Pancreas (tissue), 10 donors: ENCODE measurements around the gene THPO. TPM values are rescaled to one million over a fixed set of nuclear protein-coding genes. Genes with fewer than 3 reads are reported as not detected.

Experiments used
- ATAC-seq, 4 donors: fragments of 200-7000 bp; cut with Tn5 transposase; one replicate each; pipeline versions ENCODE4 v1.8.0 to v1.9.1; 2020; ENCODE audit warnings: mild to moderate bottlenecking in 4 of 4, moderate library complexity in 4 of 4
- DNase-seq, 6 donors: peaks; one replicate each; pipeline ENCODE4 v3.0.0-alpha.2; 2020
- FAIRE-seq: peaks from 2 replicates; lab custom pipeline; 2012; peaks lifted over from hg19 to GRCh38; lab: Jason Lieb, UNC
- H3K27ac ChIP-seq, 4 donors: fragments of 200-600 bp; sonication (generic); 1 replicate in 3 of 4; 2 replicates in 1 of 4; pipeline versions ENCODE4 v1.5.0 to v1.8.0; 2020
- H3K27me3 ChIP-seq, 4 donors: fragments of 200-600 bp; one replicate each; pipeline ENCODE4 v1.8.0; 2021
- H3K36me3 ChIP-seq, 3 donors: fragments of 200-600 bp; sonication (generic) in 1 of 3; one replicate each; pipeline versions ENCODE4 v1.5.0 to v1.8.0; 2020 to 2021
- H3K4me1 ChIP-seq, 3 donors: fragments of 200-600 bp; one replicate each; pipeline ENCODE4 v1.8.0; 2021
- H3K4me3 ChIP-seq, 4 donors: fragments of 200-600 bp; sonication (generic) in 2 of 4; one replicate each; pipeline versions ENCODE4 v1.5.0 to v1.8.0; 2020 to 2021
- H3K9me3 ChIP-seq, 4 donors: fragments of 200-600 bp; one replicate each; pipeline ENCODE4 v1.8.0; 2021
- WGBS, 2 donors: extraction: QIAGEN DNeasy Blood & Tissue Kit; methylation state at CpG; one replicate each; pipeline ENCODE4 v1.1.7; 2013; 5-methylcytosine and 5-hydroxymethylcytosine counted together
- intact Hi-C, 3 donors: fragments of 100-400 bp; cut with DNase I; formaldehyde crosslinking; loops; one replicate each; pipeline versions ENCODE4 v1.11.1 to v1.14.2; 2022
- polyA plus RNA-seq, 2 donors: library from polyadenylated mRNA; stranded (reverse); fragments of 200-250 nt; gene quantifications; one replicate each; pipeline ENCODE4 v1.2.3, GENCODE V29; 2013
- total RNA-seq, 6 donors: library from RNA; stranded (reverse); fragmentation: NEBNext Ultra II Directional in 4 of 6; extraction: Animal tissue kit (Norgen Biotek cat#: 25700) in 4 of 6; gene quantifications; one replicate each; pipeline versions ENCODE4 v1.2.1 to v1.2.4, GENCODE V29; 2021 to 2023
- TF ChIP-seq, protein P1 (sequence below), 4 donors: fragments of 200-600 bp; sonication (generic) in 3 of 4; IDR thresholded peaks; one replicate each; pipeline versions ENCODE4 v1.5.0 to v1.8.0; 2021; ENCODE audit warnings: antibody characterized with exemption in 4 of 4
- donor health status: healthy with polysubstance abuse.
- donor health status: DM: no; HTN: no; CAD: no; lungs with moderate emphysema.
- donor health status: DM: no; HTN: no; CAD: no.
- donor health status: control.
- donor health status: control.
- donor health status: Bipolar disorder and iron deficiency.
- donor health status: DM: yes; HTN: yes; CAD: no.
- donor health status: DM: no; HTN: no; CAD: no.
- donor health status: DM: no; HTN: no; CAD: no.
- donor health status: DM: yes; HTN: yes; CAD: no.

Gene THPO
- total and polyA plus RNA-seq, 8 donors: 0.28 to 1.3 (median 0.54) TPM; not detected in 1

DNA sequence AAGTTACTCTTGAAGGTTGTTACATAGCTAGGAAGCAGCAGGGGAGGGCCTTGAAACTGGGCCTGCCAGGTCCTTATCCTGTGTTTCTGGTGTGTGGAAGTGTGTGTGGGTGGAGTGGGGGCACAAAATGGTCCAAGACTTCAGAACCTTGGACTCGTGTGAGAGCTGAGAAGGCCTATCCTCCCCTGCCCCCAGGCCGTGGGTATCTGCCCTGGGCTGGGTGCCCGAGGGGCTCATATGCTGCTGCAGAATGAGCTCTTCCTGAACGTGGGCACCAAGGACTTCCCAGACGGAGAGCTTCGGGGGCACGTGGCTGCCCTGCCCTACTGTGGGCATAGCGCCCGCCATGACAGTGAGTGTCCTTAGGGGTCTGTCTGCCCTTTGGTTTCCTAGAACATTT lies 6.3 kb upstream of the THPO start:
- 82 to 86% methylated on average over 9 of the region's 9 CpGs for WGBS, 2 donors
- Histone ChIP-seq H3K27ac (no peak overlapping the region), H3K27me3 (no peaks in the 10 kb centered on the region), H3K9me3 (no peaks in the 10 kb centered on the region), H3K4me3 (no peak overlapping the region), H3K4me1 (peaks cover 0 to 3% (median 0%) of the 10 kb centered on the region in 3 donors), H3K36me3 (no peaks in the 10 kb centered on the region)
- DNase-seq: no peak
- intact Hi-C loops: loop anchor here in 1 of 3 donors (10.0 kb wide), 1 partner anchor 150 kb away; no protein-coding TSS in a partner anchor
- FAIRE-seq: no peak
- TF ChIP-seq, protein P1, sequence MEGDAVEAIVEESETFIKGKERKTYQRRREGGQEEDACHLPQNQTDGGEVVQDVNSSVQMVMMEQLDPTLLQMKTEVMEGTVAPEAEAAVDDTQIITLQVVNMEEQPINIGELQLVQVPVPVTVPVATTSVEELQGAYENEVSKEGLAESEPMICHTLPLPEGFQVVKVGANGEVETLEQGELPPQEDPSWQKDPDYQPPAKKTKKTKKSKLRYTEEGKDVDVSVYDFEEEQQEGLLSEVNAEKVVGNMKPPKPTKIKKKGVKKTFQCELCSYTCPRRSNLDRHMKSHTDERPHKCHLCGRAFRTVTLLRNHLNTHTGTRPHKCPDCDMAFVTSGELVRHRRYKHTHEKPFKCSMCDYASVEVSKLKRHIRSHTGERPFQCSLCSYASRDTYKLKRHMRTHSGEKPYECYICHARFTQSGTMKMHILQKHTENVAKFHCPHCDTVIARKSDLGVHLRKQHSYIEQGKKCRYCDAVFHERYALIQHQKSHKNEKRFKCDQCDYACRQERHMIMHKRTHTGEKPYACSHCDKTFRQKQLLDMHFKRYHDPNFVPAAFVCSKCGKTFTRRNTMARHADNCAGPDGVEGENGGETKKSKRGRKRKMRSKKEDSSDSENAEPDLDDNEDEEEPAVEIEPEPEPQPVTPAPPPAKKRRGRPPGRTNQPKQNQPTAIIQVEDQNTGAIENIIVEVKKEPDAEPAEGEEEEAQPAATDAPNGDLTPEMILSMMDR (IDR thresholded peaks at IDR 0.05): no peak
- ATAC-seq: no peak

DNA sequence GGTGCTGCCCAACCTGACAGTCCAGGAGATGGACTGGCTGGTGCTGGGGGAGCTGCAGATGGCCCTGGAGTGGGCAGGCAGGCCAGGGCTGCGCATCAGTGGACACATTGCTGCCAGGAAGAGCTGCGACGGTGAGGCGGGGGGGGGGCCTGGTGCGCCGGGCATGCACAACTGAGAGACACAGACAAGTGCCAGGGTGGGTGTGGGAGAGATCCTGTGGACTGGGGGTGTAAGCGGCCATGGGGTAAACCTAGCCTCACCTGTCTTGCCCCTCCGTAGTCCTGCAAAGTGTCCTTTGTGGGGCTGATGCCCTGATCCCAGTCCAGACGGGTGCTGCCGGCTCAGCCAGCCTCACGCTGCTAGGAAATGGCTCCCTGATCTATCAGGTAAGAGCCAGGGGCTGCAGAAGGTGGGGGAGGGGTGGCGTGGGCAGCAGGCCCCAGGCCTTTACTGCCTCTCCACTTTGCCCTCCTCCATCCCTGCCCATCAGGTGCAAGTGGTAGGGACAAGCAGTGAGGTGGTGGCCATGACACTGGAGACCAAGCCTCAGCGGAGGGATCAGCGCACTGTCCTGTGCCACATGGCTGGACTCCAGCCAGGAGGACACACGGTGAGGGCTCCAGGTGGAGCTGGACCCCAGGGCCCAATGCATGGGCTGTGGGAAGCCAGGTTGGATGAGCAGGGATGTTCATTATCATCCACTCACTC lies 5.2 kb upstream of the THPO start:
- FAIRE-seq (no peak), ATAC-seq (no peak), DNase-seq (peak in 1 of 6 donors; percentile 67)
- Histone ChIP-seq H3K27ac (no peak overlapping the region), H3K36me3 (no peaks in the 10 kb centered on the region), H3K4me3 (no peak overlapping the region), H3K27me3 (no peaks in the 10 kb centered on the region), H3K9me3 (no peaks in the 10 kb centered on the region), H3K4me1 (peaks cover 0 to 6% (median 0%) of the 10 kb centered on the region in 3 donors)
- TF ChIP-seq, protein P1 (IDR thresholded peaks at IDR 0.05): no peak
- WGBS, 2 donors: 92 to 98% methylated on average over 15 of the region's 15 CpGs
- intact Hi-C loops: loop anchor here in 1 of 3 donors (10.0 kb wide), 1 partner anchor 152 kb away; no protein-coding TSS in a partner anchor

DNA sequence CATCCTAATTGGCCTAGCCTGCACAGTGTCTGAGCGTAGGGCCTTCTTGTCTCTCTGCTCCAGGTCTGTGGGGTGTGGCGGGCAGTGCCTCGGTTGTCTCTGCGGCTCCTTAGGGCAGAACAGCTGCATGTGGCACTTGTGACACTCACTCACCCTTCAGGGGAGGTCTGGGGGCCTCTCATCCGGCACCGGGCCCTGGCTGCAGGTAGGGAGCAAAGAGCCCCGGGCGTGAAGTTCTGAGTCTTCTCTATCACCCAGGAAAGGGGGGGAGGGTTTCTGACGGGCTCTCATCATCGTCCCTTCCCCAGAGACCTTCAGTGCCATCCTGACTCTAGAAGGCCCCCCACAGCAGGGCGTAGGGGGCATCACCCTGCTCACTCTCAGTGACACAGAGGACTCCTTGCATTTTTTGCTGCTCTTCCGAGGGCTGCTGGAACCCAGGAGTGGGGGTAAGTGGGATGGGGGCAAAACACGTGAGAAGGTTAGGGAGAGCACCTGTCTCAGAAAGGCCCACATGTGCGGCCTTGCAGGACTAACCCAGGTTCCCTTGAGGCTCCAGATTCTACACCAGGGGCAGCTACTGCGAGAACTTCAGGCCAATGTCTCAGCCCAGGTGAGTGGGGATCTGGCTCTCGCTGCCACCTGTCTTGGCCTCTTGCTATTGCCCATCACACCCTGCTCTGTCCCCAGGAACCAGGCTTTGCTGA lies 4.5 kb upstream of the THPO start:
- Histone ChIP-seq H3K27me3 (no peaks in the 10 kb centered on the region), H3K9me3 (no peaks in the 10 kb centered on the region), H3K36me3 (no peaks in the 10 kb centered on the region), H3K27ac (no peak overlapping the region), H3K4me1 (peaks cover 6 to 11% (median 7%) of the 10 kb centered on the region in 3 donors), H3K4me3 (no peak overlapping the region)
- TF ChIP-seq, protein P1 (IDR thresholded peaks at IDR 0.05): no peak
- 93 to 96% methylated on average over 16 of the region's 16 CpGs for WGBS, 2 donors
- no peak for ATAC-seq
- intact Hi-C loops: loop anchor here in 1 of 3 donors (10.0 kb wide), 1 partner anchor 152 kb away; no protein-coding TSS in a partner anchor
- no peak for FAIRE-seq
- DNase-seq: peak in 1 of 6 donors; percentile 44

DNA sequence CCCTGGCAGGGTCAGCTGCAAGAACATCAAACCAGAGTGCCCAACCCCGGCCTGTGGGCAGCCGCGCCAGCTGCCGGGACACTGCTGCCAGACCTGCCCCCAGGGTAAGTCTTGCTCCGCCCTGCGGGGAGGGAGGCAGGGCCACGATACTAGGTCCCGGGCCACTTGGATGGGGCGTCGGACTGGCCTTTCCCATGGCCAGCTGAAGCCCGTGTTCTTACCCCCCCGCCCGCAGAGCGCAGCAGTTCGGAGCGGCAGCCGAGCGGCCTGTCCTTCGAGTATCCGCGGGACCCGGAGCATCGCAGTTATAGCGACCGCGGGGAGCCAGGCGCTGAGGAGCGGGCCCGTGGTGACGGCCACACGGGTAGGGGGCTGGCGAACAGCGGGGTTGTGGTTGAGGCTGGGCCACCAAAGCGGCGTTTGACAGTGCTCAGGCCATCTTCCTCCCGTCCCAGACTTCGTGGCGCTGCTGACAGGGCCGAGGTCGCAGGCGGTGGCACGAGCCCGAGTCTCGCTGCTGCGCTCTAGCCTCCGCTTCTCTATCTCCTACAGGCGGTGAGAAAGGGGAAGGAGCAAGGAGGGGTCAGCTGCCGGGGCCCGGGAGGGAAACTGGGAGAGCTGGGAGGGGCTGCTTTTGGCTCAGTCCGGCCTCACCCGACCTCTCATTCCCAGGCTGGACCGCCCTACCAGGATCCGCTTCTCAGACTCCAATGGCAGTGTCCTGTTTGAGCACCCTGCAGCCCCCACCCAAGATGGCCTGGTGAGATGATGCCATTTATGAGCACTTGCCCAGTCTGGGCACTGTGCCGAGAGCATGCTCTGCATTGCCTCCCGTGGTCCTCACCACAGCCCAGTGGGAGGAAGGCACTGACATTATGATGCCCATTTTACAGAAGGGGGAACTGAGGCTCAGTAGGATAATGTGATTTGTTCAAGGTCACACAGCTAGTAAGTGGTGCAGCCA lies 3.5 kb upstream of the THPO start:
- DNase-seq (peak in 3 of 6 donors; percentile 20 to 80 (median 60)), FAIRE-seq (no peak), ATAC-seq (no peak)
- intact Hi-C loops: loop anchor here in 1 of 3 donors (10.0 kb wide), 1 partner anchor 153 kb away; no protein-coding TSS in a partner anchor
- Histone ChIP-seq H3K4me3 (peak overlapping the region in 2 of 4 donors; percentile 51 to 52), H3K27ac (no peak overlapping the region), H3K27me3 (no peaks in the 10 kb centered on the region), H3K36me3 (no peaks in the 10 kb centered on the region), H3K9me3 (no peaks in the 10 kb centered on the region), H3K4me1 (peaks cover 7 to 15% (median 10%) of the 10 kb centered on the region in 3 donors)
- WGBS, 2 donors: 59 to 62% methylated on average over 49 to 55 of the region's 55 CpGs
- TF ChIP-seq, protein P1 (IDR thresholded peaks at IDR 0.05): no peak
